GM12878 (cell line): ENCODE results near the gene TOX4. TPM values are rescaled to one million over a fixed set of nuclear protein-coding genes. Genes with fewer than 3 reads are reported as not detected.
A peak's percentile ranks its signal among the peaks of the same experiment; 100 is the strongest.

ENCODE experiments used
- BACH1 ChIP-seq: fragments of 450-650 bp; IDR thresholded peaks from 2 replicates; pipeline ENCODE4 v1.6.1; 2017; ENCODE audit warnings: mild to moderate bottlenecking, borderline replicate concordance
- BRCA1 ChIP-seq: IDR thresholded peaks from 2 replicates; pipeline ENCODE4 v1.6.1; 2011; ENCODE audit warnings: low read depth, low read length, improper control_type of control experiment
- CTCF ChIP-seq, 3 experiments: IDR thresholded peaks in 2 of 3; conservative IDR thresholded peaks in 1 of 3; 2 replicates each; pipeline ENCODE4 v1.5.1; 2011; ENCODE audit warnings: low read depth in 3 of 3, low read length in 3 of 3, mild to moderate bottlenecking in 3 of 3, control low read depth in 2 of 3, moderate library complexity in 2 of 3, inconsistent platforms in 1 of 3, mixed read lengths in 1 of 3; ENCODE audit not compliant: control insufficient read depth in 2 of 3, insufficient read depth in 1 of 3; ENCODE audit errors: extremely low read depth in 1 of 3
- EED ChIP-seq: sonication (generic); IDR thresholded peaks from 2 replicates; pipeline ENCODE4 v1.6.1; 2016; ENCODE audit warnings: antibody characterized with exemption, low read depth
- EGR1 ChIP-seq, 2 experiments: IDR thresholded peaks; 1 replicate in 1 of 2; 2 replicates in 1 of 2; pipeline ENCODE4 v1.6.1; 2011 to 2012; ENCODE audit warnings: low read depth in 2 of 2, low read length in 2 of 2, borderline replicate concordance in 1 of 2, mild to moderate bottlenecking in 1 of 2, moderate library complexity in 1 of 2
- GATAD2B ChIP-seq: fragments of 450-650 bp; conservative IDR thresholded peaks from 2 replicates; pipeline ENCODE4 v1.6.1; 2017; ENCODE audit warnings: low read depth, mild to moderate bottlenecking, moderate library complexity
- HCFC1 ChIP-seq: fragments of 150-350 bp; IDR thresholded peaks from 2 replicates; pipeline ENCODE4 v1.6.1; 2014; ENCODE audit warnings: low read length
- IKZF1 ChIP-seq: fragments of 450-650 bp; conservative IDR thresholded peaks from 2 replicates; pipeline ENCODE4 v1.6.1; 2017; ENCODE audit warnings: antibody characterized with exemption, mild to moderate bottlenecking
- IKZF2 ChIP-seq, 2 experiments: fragments of 450-650 bp; IDR thresholded peaks; 2 replicates each; pipeline ENCODE4 v1.6.1; 2017; ENCODE audit warnings: mild to moderate bottlenecking in 2 of 2, moderate library complexity in 2 of 2
- MTA2 ChIP-seq: fragments of 450-650 bp; IDR thresholded peaks from 2 replicates; pipeline ENCODE4 v1.6.1; 2016; ENCODE audit warnings: low read depth, mild to moderate bottlenecking, moderate library complexity
- NR2C1 ChIP-seq: fragments of 450-650 bp; IDR thresholded peaks from 2 replicates; pipeline ENCODE4 v1.6.1; 2017; ENCODE audit warnings: antibody characterized with exemption, mild to moderate bottlenecking, moderate library complexity
- NR2C2 ChIP-seq: IDR thresholded peaks from 2 replicates; pipeline ENCODE4 v1.6.1; 2011; ENCODE audit warnings: borderline replicate concordance, low read depth; ENCODE audit not compliant: control insufficient read depth, insufficient read length
- PAX8 ChIP-seq: fragments of 450-650 bp; IDR thresholded peaks from 2 replicates; pipeline ENCODE4 v1.6.1; 2017; ENCODE audit warnings: mild to moderate bottlenecking, moderate library complexity
- PML ChIP-seq: IDR thresholded peaks from 2 replicates; pipeline ENCODE4 v1.6.1; 2012; ENCODE audit warnings: low read length, inconsistent platforms
- POLR2AphosphoS5 ChIP-seq: IDR thresholded peaks from 2 replicates; pipeline ENCODE4 v1.6.1; 2011; ENCODE audit warnings: mild to moderate bottlenecking, low read length, inconsistent platforms
- RB1 ChIP-seq: fragments of 450-650 bp; formaldehyde crosslinking; IDR thresholded peaks from 2 replicates; pipeline ENCODE4 v1.6.1; 2017; ENCODE audit warnings: mild to moderate bottlenecking, borderline replicate concordance
- RFX5 ChIP-seq: IDR thresholded peaks from 2 replicates; pipeline ENCODE4 v1.6.1; 2011; ENCODE audit warnings: low read depth, low read length, improper control_type of control experiment
- SMC3 ChIP-seq: IDR thresholded peaks from 2 replicates; pipeline ENCODE4 v1.6.1; 2011; ENCODE audit warnings: low read length, improper control_type of control experiment, borderline replicate concordance
- SUPT20H ChIP-seq: IDR thresholded peaks from 2 replicates; pipeline ENCODE4 v1.6.1; 2011; ENCODE audit warnings: low read depth, mild to moderate bottlenecking, low read length, moderate library complexity, borderline replicate concordance; ENCODE audit not compliant: control insufficient read depth
- TARDBP ChIP-seq: IDR thresholded peaks from 2 replicates; pipeline ENCODE4 v1.6.1; 2016; ENCODE audit warnings: borderline replicate concordance
- TCF12 ChIP-seq: IDR thresholded peaks from 2 replicates; pipeline ENCODE4 v1.6.1; 2011; ENCODE audit warnings: low read depth, mild to moderate bottlenecking, low read length
- polyA plus RNA-seq, 11 experiments: library from polyadenylated mRNA; depleted of rRNA in 4 of 11; unstranded in 6 of 11; stranded (reverse) in 5 of 11; fragments of >200 nt; fragmentation: Nextera tagmentation in 4 of 11; fragmentation: Illumina TruSeq in 1 of 11; extraction: Ambion mirVana in 4 of 11; extraction: Trizol in 1 of 11; gene quantifications; 1 replicate in 1 of 11; 2 replicates in 10 of 11; pipeline versions ENCODE4 v1.2.1 to v1.2.3, GENCODE V29; 2011 to 2016; ENCODE audit warnings: inconsistent platforms in 2 of 11, missing spikeins in 2 of 11, low read depth in 1 of 11
- total RNA-seq, 4 experiments: library from RNA; depleted of rRNA in 3 of 4; stranded (reverse); fragments of >200 nt in 3 of 4; fragmentation: Illumina TruSeq in 1 of 4; extraction: Trizol in 1 of 4; gene quantifications; 2 replicates each; pipeline versions ENCODE4 v1.2.1 to v1.2.3, GENCODE V29; 2013 to 2021
- TF ChIP-seq, protein P1 (sequence below): fragments of 450-650 bp; IDR thresholded peaks from 2 replicates; pipeline ENCODE4 v1.6.1; 2016; ENCODE audit warnings: mild to moderate bottlenecking
- TF ChIP-seq, protein P2 (sequence below): IDR thresholded peaks from 2 replicates; pipeline ENCODE4 v1.6.1; 2012; ENCODE audit warnings: low read depth, low read length, improper control_type of control experiment
- TF ChIP-seq, protein P3 (sequence below): IDR thresholded peaks from 2 replicates; pipeline ENCODE4 v1.6.1; 2011; ENCODE audit warnings: low read depth, mild to moderate bottlenecking, low read length, moderate library complexity, borderline replicate concordance; ENCODE audit errors: extremely low read depth
- TF ChIP-seq, protein P4 (sequence below): fragments of 450-650 bp; IDR thresholded peaks from 2 replicates; pipeline ENCODE4 v1.6.1; 2014; ENCODE audit warnings: mild to moderate bottlenecking

TOX4 gene
- total and polyA plus RNA-seq, 10 of the 15 experiments (the other 5 are each of a cell fraction or from before 2014, with no cell fraction given) = 18.4 to 113 (median 55.2) TPM

- TF ChIP-seq TARDBP = peak; percentile 60; the same call in 1 of the 2 replicates
- TF ChIP-seq NR2C1 = no peak
- TF ChIP-seq NR2C2 = no peak
- TF ChIP-seq SUPT20H = no peak
- TF ChIP-seq, protein P1, sequence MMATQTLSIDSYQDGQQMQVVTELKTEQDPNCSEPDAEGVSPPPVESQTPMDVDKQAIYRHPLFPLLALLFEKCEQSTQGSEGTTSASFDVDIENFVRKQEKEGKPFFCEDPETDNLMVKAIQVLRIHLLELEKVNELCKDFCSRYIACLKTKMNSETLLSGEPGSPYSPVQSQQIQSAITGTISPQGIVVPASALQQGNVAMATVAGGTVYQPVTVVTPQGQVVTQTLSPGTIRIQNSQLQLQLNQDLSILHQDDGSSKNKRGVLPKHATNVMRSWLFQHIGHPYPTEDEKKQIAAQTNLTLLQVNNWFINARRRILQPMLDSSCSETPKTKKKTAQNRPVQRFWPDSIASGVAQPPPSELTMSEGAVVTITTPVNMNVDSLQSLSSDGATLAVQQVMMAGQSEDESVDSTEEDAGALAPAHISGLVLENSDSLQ = peak; percentile 99
- peak; percentile 59; the same call in 1 of the 2 replicates for TF ChIP-seq PML
- TF ChIP-seq, protein P2, sequence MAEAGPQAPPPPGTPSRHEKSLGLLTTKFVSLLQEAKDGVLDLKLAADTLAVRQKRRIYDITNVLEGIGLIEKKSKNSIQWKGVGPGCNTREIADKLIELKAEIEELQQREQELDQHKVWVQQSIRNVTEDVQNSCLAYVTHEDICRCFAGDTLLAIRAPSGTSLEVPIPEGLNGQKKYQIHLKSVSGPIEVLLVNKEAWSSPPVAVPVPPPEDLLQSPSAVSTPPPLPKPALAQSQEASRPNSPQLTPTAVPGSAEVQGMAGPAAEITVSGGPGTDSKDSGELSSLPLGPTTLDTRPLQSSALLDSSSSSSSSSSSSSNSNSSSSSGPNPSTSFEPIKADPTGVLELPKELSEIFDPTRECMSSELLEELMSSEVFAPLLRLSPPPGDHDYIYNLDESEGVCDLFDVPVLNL = no peak
- TF ChIP-seq EGR1 (IDR thresholded peaks at IDR 0.05; ENCODE audit: borderline replicate concordance in 1 of 2, low read depth in 2 of 2, low read length in 2 of 2) = peak in 1 of 2 experiments; percentile 80; a peak in 2 of 3 replicates
- TF ChIP-seq BACH1 = peak; percentile 58; the same call in 1 of the 2 replicates
- TF ChIP-seq PAX8 = no peak
- TF ChIP-seq HCFC1 = peak; percentile 50; the same call in 1 of the 2 replicates
- TF ChIP-seq BRCA1 = no peak
- no peak for TF ChIP-seq CTCF (IDR thresholded peaks at IDR 0.05 in 2 of 3, conservative IDR thresholded peaks at IDR 0.05 in 1 of 3; ENCODE audit: control insufficient read depth in 2 of 3, extremely low read depth in 1 of 3, insufficient read depth in 1 of 3, low read depth in 3 of 3, low read length in 3 of 3)
- peak; percentile 91 for TF ChIP-seq POLR2AphosphoS5
- TF ChIP-seq RB1 = peak; percentile 89; the same call in 1 of the 2 replicates
- peak; percentile 18; the same call in 1 of the 2 replicates for TF ChIP-seq SMC3
- TF ChIP-seq, protein P3, sequence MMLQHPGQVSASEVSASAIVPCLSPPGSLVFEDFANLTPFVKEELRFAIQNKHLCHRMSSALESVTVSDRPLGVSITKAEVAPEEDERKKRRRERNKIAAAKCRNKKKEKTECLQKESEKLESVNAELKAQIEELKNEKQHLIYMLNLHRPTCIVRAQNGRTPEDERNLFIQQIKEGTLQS = no peak
- TF ChIP-seq MTA2 = peak; percentile 16; the same call in 1 of the 2 replicates
- no peak; the same call in 1 of the 2 replicates for TF ChIP-seq IKZF1
- TF ChIP-seq GATAD2B = peak; percentile 56; the same call in 1 of the 2 replicates
- TF ChIP-seq TCF12 = peak; percentile 44; the same call in 1 of the 2 replicates
- TF ChIP-seq, protein P4, sequence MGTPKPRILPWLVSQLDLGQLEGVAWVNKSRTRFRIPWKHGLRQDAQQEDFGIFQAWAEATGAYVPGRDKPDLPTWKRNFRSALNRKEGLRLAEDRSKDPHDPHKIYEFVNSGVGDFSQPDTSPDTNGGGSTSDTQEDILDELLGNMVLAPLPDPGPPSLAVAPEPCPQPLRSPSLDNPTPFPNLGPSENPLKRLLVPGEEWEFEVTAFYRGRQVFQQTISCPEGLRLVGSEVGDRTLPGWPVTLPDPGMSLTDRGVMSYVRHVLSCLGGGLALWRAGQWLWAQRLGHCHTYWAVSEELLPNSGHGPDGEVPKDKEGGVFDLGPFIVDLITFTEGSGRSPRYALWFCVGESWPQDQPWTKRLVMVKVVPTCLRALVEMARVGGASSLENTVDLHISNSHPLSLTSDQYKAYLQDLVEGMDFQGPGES = peak; percentile 88
- TF ChIP-seq EED = no peak
- TF ChIP-seq IKZF2 (IDR thresholded peaks at IDR 0.05) = 0 out of 4 replicates have a peak, but pooled peaks of 1 of the 2 experiments have one; percentile 17
- TF ChIP-seq RFX5 = no peak
Observed at GRCh38 chr14:21437063-21437901, 39.7 kb upstream of the TOX4 start (continued).
